ENCODE measurements around the gene KIAA0930. TPM values are rescaled to one million over a fixed set of nuclear protein-coding genes. Genes with fewer than 3 reads are reported as not detected.
A peak's percentile ranks its signal among the peaks of the same experiment; 100 is the strongest.

KIAA0930 gene
- total and polyA plus RNA-seq, 4 experiments from 2014 or later: 1.2 to 36.7 (median 14.8) TPM

GRCh38 chr22:45221201-45221600 is 19.5 kb downstream of the KIAA0930 start:
- POLR2A ChIA-PET (ENCODE audit: partially characterized antibody): no interaction called here
- H3K36me3 ChIP-seq (ENCODE audit: insufficient read depth, low read length): no peaks in the 10 kb centered on the region
- intact Hi-C loops (cut with micrococcal nuclease): no loop called here

GRCh38 chr22:45218976-45219375 is 21.7 kb downstream of the KIAA0930 start:
- peak in 3 of 5 donors; percentile 11 to 14 (median 12) for DNase-seq
- H3K4me1 Mint-ChIP-seq: peaks cover 6 to 17% (median 11%) of the 10 kb centered on the region in 4 donors
- Histone ChIP-seq H3K27me3 (ENCODE audit: insufficient read depth, low read length) (no peaks in the 10 kb centered on the region), H3K9me3 (ENCODE audit: control insufficient read depth in 1 of 2, low read length in 2 of 2) (no peaks in the 10 kb centered on the region), H3K36me3 (ENCODE audit: insufficient read depth, low read length) (no peaks in the 10 kb centered on the region), H3K27ac (ENCODE audit: low read depth, low read length) (no peak overlapping the region), H3K4me1 (ENCODE audit: insufficient read depth, low read length) (peaks cover 4% of the 10 kb centered on the region), H3K4me3 (ENCODE audit: low read length in 2 of 2) (no peak overlapping the region)
- no peaks in the 10 kb centered on the region for H3K36me3 Mint-ChIP-seq
- ChIA-PET POLR2A (ENCODE audit: partially characterized antibody) (no interaction called here), CTCF (ENCODE audit: partially characterized antibody) (interaction anchor here (0.9 kb wide), 1 partner anchor 11 kb away, joined by 3 read pairs; no protein-coding TSS in a partner anchor)
- peak overlapping the region in 3 of 7 donors; percentile 22 to 53 (median 23) for H3K27ac Mint-ChIP-seq
- H3K9me3 Mint-ChIP-seq: peaks cover 0 to 2% (median 0%) of the 10 kb centered on the region in 8 donors
- no peaks in the 10 kb centered on the region for H3K27me3 Mint-ChIP-seq
- H3K4me3 Mint-ChIP-seq: no peak overlapping the region
- intact Hi-C loops (cut with micrococcal nuclease): no loop called here

More at GRCh38 chr22:45221201-45221600, 19.5 kb downstream of the KIAA0930 start:
- peaks cover 8 to 16% (median 11%) of the 10 kb centered on the region in 4 donors for H3K4me1 Mint-ChIP-seq
- H3K27ac Mint-ChIP-seq: peak overlapping the region in 1 of 7 donors; percentile 14
- CTCF ChIA-PET (ENCODE audit: partially characterized antibody): no interaction called here
- DNase-seq: no peak
- H3K4me3 ChIP-seq (ENCODE audit: low read length in 2 of 2): no peak overlapping the region
- H3K4me3 Mint-ChIP-seq: no peak overlapping the region
- peaks cover 4% of the 10 kb centered on the region for H3K4me1 ChIP-seq (ENCODE audit: insufficient read depth, low read length)
- H3K9me3 Mint-ChIP-seq: no peaks in the 10 kb centered on the region
- H3K27me3 ChIP-seq (ENCODE audit: insufficient read depth, low read length): no peaks in the 10 kb centered on the region
- no peak overlapping the region for H3K27ac ChIP-seq (ENCODE audit: low read depth, low read length)
- no peaks in the 10 kb centered on the region for H3K9me3 ChIP-seq (ENCODE audit: control insufficient read depth in 1 of 2, low read length in 2 of 2)
- peaks cover 0 to 3% of the 10 kb centered on the region in 2 donors for H3K36me3 Mint-ChIP-seq
- no peaks in the 10 kb centered on the region for H3K27me3 Mint-ChIP-seq

- ChIA-PET CTCF (ENCODE audit: partially characterized antibody) (no interaction called here), POLR2A (ENCODE audit: partially characterized antibody) (no interaction called here)
- H3K9me3 Mint-ChIP-seq: peaks cover 0 to 2% (median 0%) of the 10 kb centered on the region in 8 donors
- H3K27me3 Mint-ChIP-seq: no peaks in the 10 kb centered on the region
- H3K9me3 ChIP-seq (ENCODE audit: control insufficient read depth in 1 of 2, low read length in 2 of 2): no peaks in the 10 kb centered on the region
- no peak for DNase-seq
- no peaks in the 10 kb centered on the region for H3K36me3 Mint-ChIP-seq
- intact Hi-C loops (cut with micrococcal nuclease): no loop called here
- H3K36me3 ChIP-seq (ENCODE audit: insufficient read depth, low read length): no peaks in the 10 kb centered on the region
- peaks cover 2 to 15% (median 8%) of the 10 kb centered on the region in 4 donors for H3K4me1 Mint-ChIP-seq
- H3K27me3 ChIP-seq (ENCODE audit: insufficient read depth, low read length): no peaks in the 10 kb centered on the region
- H3K27ac Mint-ChIP-seq: no peak overlapping the region
- peaks cover 4% of the 10 kb centered on the region for H3K4me1 ChIP-seq (ENCODE audit: insufficient read depth, low read length)
- no peak overlapping the region for H3K4me3 Mint-ChIP-seq
- no peak overlapping the region for H3K27ac ChIP-seq (ENCODE audit: low read depth, low read length)
- H3K4me3 ChIP-seq (ENCODE audit: low read length in 2 of 2): no peak overlapping the region
Observed at GRCh38 chr22:45217806-45218205, 22.9 kb downstream of the KIAA0930 start.

- Mint-ChIP-seq H3K27me3 (no peaks in the 10 kb centered on the region), H3K36me3 (no peaks in the 10 kb centered on the region), H3K27ac (no peak overlapping the region), H3K4me1 (peaks cover 0 to 11% (median 6%) of the 10 kb centered on the region in 4 donors), H3K4me3 (no peak overlapping the region), H3K9me3 (peaks cover 0 to 2% (median 0%) of the 10 kb centered on the region in 8 donors)
- CTCF ChIA-PET (ENCODE audit: partially characterized antibody): no interaction called here
- no peaks in the 10 kb centered on the region for H3K9me3 ChIP-seq (ENCODE audit: control insufficient read depth in 1 of 2, low read length in 2 of 2)
- no peak overlapping the region for H3K4me3 ChIP-seq (ENCODE audit: low read length in 2 of 2)
- DNase-seq: no peak
- H3K36me3 ChIP-seq (ENCODE audit: insufficient read depth, low read length): no peaks in the 10 kb centered on the region
- no peak overlapping the region for H3K27ac ChIP-seq (ENCODE audit: low read depth, low read length)
- POLR2A ChIA-PET (ENCODE audit: partially characterized antibody): no interaction called here
- intact Hi-C loops (cut with micrococcal nuclease): no loop called here
- peaks cover 4% of the 10 kb centered on the region for H3K4me1 ChIP-seq (ENCODE audit: insufficient read depth, low read length)
- no peaks in the 10 kb centered on the region for H3K27me3 ChIP-seq (ENCODE audit: insufficient read depth, low read length)
Observed at GRCh38 chr22:45217345-45217744, 23.3 kb downstream of the KIAA0930 start.

- H3K27ac ChIP-seq (ENCODE audit: low read depth, low read length): no peak overlapping the region
- ChIA-PET POLR2A (ENCODE audit: partially characterized antibody) (no interaction called here), CTCF (ENCODE audit: partially characterized antibody) (no interaction called here)
- no peak overlapping the region for H3K4me3 ChIP-seq (ENCODE audit: low read length in 2 of 2)
- peaks cover 4% of the 10 kb centered on the region for H3K4me1 ChIP-seq (ENCODE audit: insufficient read depth, low read length)
- H3K9me3 ChIP-seq (ENCODE audit: control insufficient read depth in 1 of 2, low read length in 2 of 2): no peaks in the 10 kb centered on the region
- peaks cover 0 to 2% (median 0%) of the 10 kb centered on the region in 8 donors for H3K9me3 Mint-ChIP-seq
- no peaks in the 10 kb centered on the region for H3K27me3 ChIP-seq (ENCODE audit: insufficient read depth, low read length)
- peaks cover 0 to 13% (median 6%) of the 10 kb centered on the region in 4 donors for H3K4me1 Mint-ChIP-seq
- H3K4me3 Mint-ChIP-seq: no peak overlapping the region
- H3K27me3 Mint-ChIP-seq: no peaks in the 10 kb centered on the region
- intact Hi-C loops (cut with micrococcal nuclease): no loop called here
- peaks cover 0 to 1% of the 10 kb centered on the region in 2 donors for H3K36me3 Mint-ChIP-seq
- DNase-seq: no peak
- no peak overlapping the region for H3K27ac Mint-ChIP-seq
- peaks cover 1% of the 10 kb centered on the region for H3K36me3 ChIP-seq (ENCODE audit: insufficient read depth, low read length)
Observed at GRCh38 chr22:45216133-45217003, 24.3 kb downstream of the KIAA0930 start.

- CTCF ChIA-PET (ENCODE audit: partially characterized antibody): no interaction called here
- H3K27ac Mint-ChIP-seq: peak overlapping the region in 1 of 7 donors; percentile 13
Observed at GRCh38 chr22:45212992-45213751, 27.5 kb downstream of the KIAA0930 start.

GRCh38 chr22:45212306-45212709 is 28.4 kb downstream of the KIAA0930 start:
- Histone ChIP-seq H3K9me3 (ENCODE audit: control insufficient read depth in 1 of 2, low read length in 2 of 2) (no peaks in the 10 kb centered on the region), H3K4me3 (ENCODE audit: low read length in 2 of 2) (no peak overlapping the region), H3K4me1 (ENCODE audit: insufficient read depth, low read length) (no peaks in the 10 kb centered on the region), H3K36me3 (ENCODE audit: insufficient read depth, low read length) (peaks cover 3% of the 10 kb centered on the region), H3K27ac (ENCODE audit: low read depth, low read length) (no peak overlapping the region), H3K27me3 (ENCODE audit: insufficient read depth, low read length) (no peaks in the 10 kb centered on the region)
- intact Hi-C loops (cut with micrococcal nuclease): no loop called here
- H3K36me3 Mint-ChIP-seq: peaks cover 0 to 9% of the 10 kb centered on the region in 2 donors
- H3K27me3 Mint-ChIP-seq: no peaks in the 10 kb centered on the region
- no peak overlapping the region for H3K27ac Mint-ChIP-seq
- ChIA-PET POLR2A (ENCODE audit: partially characterized antibody) (no interaction called here), CTCF (ENCODE audit: partially characterized antibody) (no interaction called here)
- H3K4me3 Mint-ChIP-seq: no peak overlapping the region
- peaks cover 0 to 2% (median 0%) of the 10 kb centered on the region in 8 donors for H3K9me3 Mint-ChIP-seq
- H3K4me1 Mint-ChIP-seq: peaks cover 0 to 9% (median 4%) of the 10 kb centered on the region in 4 donors
- DNase-seq: no peak

More at GRCh38 chr22:45212992-45213751, 27.5 kb downstream of the KIAA0930 start:
- Histone ChIP-seq H3K4me1 (ENCODE audit: insufficient read depth, low read length) (no peaks in the 10 kb centered on the region), H3K27ac (ENCODE audit: low read depth, low read length) (no peak overlapping the region), H3K4me3 (ENCODE audit: low read length in 2 of 2) (no peak overlapping the region), H3K9me3 (ENCODE audit: control insufficient read depth in 1 of 2, low read length in 2 of 2) (no peaks in the 10 kb centered on the region), H3K27me3 (ENCODE audit: insufficient read depth, low read length) (no peaks in the 10 kb centered on the region), H3K36me3 (ENCODE audit: insufficient read depth, low read length) (peaks cover 3% of the 10 kb centered on the region)
- Mint-ChIP-seq H3K4me1 (peaks cover 0 to 9% (median 4%) of the 10 kb centered on the region in 4 donors), H3K4me3 (no peak overlapping the region), H3K36me3 (peaks cover 0 to 9% of the 10 kb centered on the region in 2 donors), H3K27me3 (no peaks in the 10 kb centered on the region), H3K9me3 (peaks cover 0 to 2% (median 0%) of the 10 kb centered on the region in 8 donors)
- POLR2A ChIA-PET (ENCODE audit: partially characterized antibody): no interaction called here
- intact Hi-C loops (cut with micrococcal nuclease): no loop called here
- no peak for DNase-seq

All from CD4-positive, alpha-beta memory T cell (primary cell).